Activated T-cell treated with anti-CD3 and anti-CD28 coated beads, Interleukin-2, amount 50 U/mL, for 72 hours (primary cell): Measurements from ENCODE around the gene UBAP1. TPM values are rescaled to one million over a fixed set of nuclear protein-coding genes. Genes with fewer than 3 reads are reported as not detected.
"Not testable (repeated sequence)": the region's sequence is repeated elsewhere in the genome, so short reads cannot be mapped to it uniquely, and the experiment has no call there.

ENCODE experiments used
- ATAC-seq, 2 donors: fragments of 150-1000 bp; cut with Tn5 transposase; replicated peaks in 1 of 2; 2 replicates each; pipeline ENCODE4 v1.10.0; 2021; ENCODE audit warnings: moderate library complexity in 2 of 2, mild to moderate bottlenecking in 1 of 2
- DNase-seq, 2 donors: peaks; one replicate each; pipeline ENCODE4 v3.0.0; 2021 to 2022; ENCODE audit warnings: mixed read lengths in 1 of 2
- H3K27ac Mint-ChIP-seq: one replicate; pipeline ENCODE4 v1.8.0; 2022; ENCODE audit warnings: mild to moderate bottlenecking, moderate library complexity, mixed read lengths
- H3K27me3 Mint-ChIP-seq: one replicate; pipeline ENCODE4 v1.8.0; 2022; ENCODE audit warnings: low read depth, mixed read lengths
- H3K36me3 Mint-ChIP-seq, 2 donors: one replicate each; pipeline ENCODE4 v1.8.0; 2022; ENCODE audit warnings: mixed read lengths in 2 of 2, mild to moderate bottlenecking in 1 of 2; ENCODE audit not compliant: insufficient read depth in 2 of 2
- H3K4me1 Mint-ChIP-seq: one replicate; pipeline ENCODE4 v1.8.0; 2022; ENCODE audit warnings: low read depth, mixed read lengths
- H3K4me3 Mint-ChIP-seq, 2 donors: one replicate each; pipeline ENCODE4 v1.8.0; 2022; ENCODE audit warnings: mild to moderate bottlenecking in 2 of 2, mixed read lengths in 2 of 2, moderate library complexity in 2 of 2
- H3K9me3 Mint-ChIP-seq, 2 donors: one replicate each; pipeline ENCODE4 v1.8.0; 2022; ENCODE audit warnings: mixed read lengths in 2 of 2
- total RNA-seq, 2 donors: library from RNA; stranded (reverse); gene quantifications; one replicate each; pipeline ENCODE4 v1.2.3, GENCODE V29; 2022

The UBAP1 gene
- total RNA-seq, 2 donors from 2014 or later, result 36.4 to 37.5 TPM

DNA sequence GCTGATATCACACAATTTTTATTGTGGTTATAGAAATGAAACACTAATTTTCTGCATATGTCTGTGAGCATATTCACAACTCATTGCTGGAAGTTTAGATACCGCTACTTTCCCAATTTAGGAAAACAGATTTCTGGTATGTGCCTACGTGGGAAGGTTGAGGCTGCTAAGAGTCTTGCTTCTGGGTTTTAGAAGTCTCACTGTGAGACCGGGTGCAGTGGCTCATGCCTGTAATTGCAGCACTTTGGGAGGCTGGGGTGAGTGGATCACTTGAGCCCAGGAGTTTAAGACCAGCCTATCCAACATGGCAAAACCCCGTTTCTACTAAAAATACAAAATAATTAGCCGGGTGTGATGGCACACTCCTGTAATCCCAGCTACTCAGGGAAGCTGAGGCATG, 39.6 kb downstream of the UBAP1 start:
- Mint-ChIP-seq H3K4me1 (peaks cover 8% of the 10 kb centered on the region), H3K4me3 (no peak overlapping the region), H3K27ac (no peak overlapping the region), H3K27me3 (no peaks in the 10 kb centered on the region), H3K36me3 (peaks cover 0 to 4% of the 10 kb centered on the region in 2 donors), H3K9me3 (no peaks in the 10 kb centered on the region)
- ATAC-seq, result no peak
- no peak for DNase-seq

- H3K27ac Mint-ChIP-seq, result no peak overlapping the region
- peaks cover 8% of the 10 kb centered on the region for H3K4me1 Mint-ChIP-seq
- DNase-seq (no peak), ATAC-seq (no peak)
- no peak overlapping the region for H3K4me3 Mint-ChIP-seq
- H3K36me3 Mint-ChIP-seq, result peaks cover 0 to 4% of the 10 kb centered on the region in 2 donors
- no peaks in the 10 kb centered on the region for H3K9me3 Mint-ChIP-seq
- no peaks in the 10 kb centered on the region for H3K27me3 Mint-ChIP-seq
Observed at GRCh38 chr9:34219421-34219820, 40.6 kb downstream of the UBAP1 start.

DNA sequence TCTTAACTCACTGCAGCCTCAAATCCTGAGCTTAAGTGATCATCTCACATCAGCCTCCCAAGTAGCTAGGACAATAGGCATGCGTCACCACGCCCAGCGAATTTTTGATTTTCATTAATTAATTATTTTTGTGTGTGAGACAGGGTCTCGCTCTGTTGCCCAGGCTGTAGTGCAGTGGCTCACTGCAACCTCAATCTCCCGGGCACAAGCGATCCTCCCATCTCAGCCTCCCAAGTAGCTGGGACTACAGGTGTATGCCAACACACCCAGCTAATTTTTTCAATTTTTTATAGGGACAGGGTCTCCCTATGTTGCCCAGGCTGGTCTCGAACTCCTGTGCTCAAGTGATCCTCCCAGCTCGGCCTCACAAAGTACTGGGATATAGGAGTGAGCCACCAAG, 41.4 kb downstream of the UBAP1 start:
- no peak overlapping the region for H3K4me3 Mint-ChIP-seq
- ATAC-seq (no peak), DNase-seq (no peak)
- H3K4me1 Mint-ChIP-seq, result peaks cover 8% of the 10 kb centered on the region
- H3K9me3 Mint-ChIP-seq, result no peaks in the 10 kb centered on the region
- H3K36me3 Mint-ChIP-seq, result peaks cover 0 to 4% of the 10 kb centered on the region in 2 donors
- no peaks in the 10 kb centered on the region for H3K27me3 Mint-ChIP-seq
- peak overlapping the region; percentile 28 for H3K27ac Mint-ChIP-seq

DNA sequence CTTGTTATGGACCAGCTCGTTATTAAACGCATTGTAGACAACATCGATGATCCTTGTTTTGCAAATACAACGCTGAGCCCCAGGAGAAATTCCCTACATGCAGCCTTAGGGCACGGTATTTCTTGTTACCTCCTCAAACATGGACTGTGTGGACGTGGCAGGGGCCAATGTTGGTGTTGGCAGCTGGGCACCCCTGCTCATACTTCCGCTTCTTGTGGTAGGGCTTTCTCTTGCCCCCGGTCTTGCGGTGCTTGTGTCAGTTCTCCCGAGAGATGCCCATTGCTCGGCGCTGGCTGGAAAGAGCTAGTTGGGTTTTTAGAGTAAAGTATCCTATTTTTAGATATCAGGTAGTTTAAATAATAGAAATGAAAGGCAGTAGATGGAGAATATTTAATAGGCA, 45.5 kb downstream of the UBAP1 start:
- Mint-ChIP-seq H3K9me3 (no peaks in the 10 kb centered on the region), H3K4me1 (peaks cover 8% of the 10 kb centered on the region), H3K36me3 (peaks cover 0 to 5% of the 10 kb centered on the region in 2 donors), H3K27me3 (no peaks in the 10 kb centered on the region), H3K4me3 (no peak overlapping the region), H3K27ac (peak overlapping the region; percentile 66)
- ATAC-seq, result no peak
- DNase-seq, result no peak

DNA sequence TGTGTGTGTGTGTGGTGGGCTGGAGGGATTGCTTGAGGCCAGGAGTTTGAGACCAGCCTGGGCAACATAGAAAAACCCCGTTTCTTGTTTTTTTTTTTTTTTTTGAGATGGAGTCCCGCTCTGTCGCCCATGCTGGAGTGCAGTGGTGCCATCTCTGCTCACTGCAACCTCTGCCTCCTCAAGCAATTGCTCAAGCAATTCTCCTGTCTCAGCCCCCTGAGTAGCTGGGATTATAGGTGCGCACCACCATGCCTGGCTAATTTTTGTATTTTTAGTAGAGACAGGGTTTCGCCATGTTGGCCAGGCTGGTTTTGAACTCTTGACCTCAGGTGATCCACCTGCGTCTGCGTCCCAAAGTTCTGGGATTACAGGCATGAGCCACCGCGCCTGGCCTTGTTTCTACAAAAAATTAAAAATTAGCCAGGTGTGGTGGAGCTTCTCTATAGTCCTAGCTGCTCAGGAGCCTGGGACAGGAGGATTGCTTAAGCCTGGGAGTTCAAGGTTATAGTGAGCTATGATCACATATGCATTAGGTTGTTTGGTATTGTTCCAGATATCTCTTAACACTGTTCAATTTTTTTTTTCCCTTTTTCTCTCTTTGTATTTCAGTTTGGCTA, 47.4 kb downstream of the UBAP1 start:
- H3K4me1 Mint-ChIP-seq, ATAC-seq, H3K27me3 Mint-ChIP-seq, H3K36me3 Mint-ChIP-seq, H3K9me3 Mint-ChIP-seq, H3K27ac Mint-ChIP-seq, DNase-seq, H3K4me3 Mint-ChIP-seq: not testable (repeated sequence)

DNA sequence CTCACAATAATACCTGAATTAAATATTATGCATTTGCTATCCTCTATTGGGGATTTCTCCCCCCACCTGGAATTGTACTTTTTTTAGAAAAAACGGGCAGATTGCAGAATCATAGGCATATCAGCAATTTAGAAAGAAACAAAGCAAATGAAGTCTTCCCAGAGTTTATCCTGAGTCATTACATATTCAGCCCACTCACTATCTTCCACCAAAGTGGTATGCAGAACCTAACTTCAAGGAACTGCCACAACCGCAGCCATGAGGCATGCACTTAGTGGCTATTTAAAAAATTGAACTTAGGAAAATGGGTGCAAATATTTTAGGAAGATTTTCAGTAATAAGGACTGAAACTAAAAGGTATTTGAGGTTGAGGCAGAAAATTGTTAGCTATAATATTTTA, 48.6 kb downstream of the UBAP1 start:
- no peak overlapping the region for H3K27ac Mint-ChIP-seq
- no peaks in the 10 kb centered on the region for H3K27me3 Mint-ChIP-seq
- DNase-seq (no peak), ATAC-seq (no peak)
- H3K4me1 Mint-ChIP-seq, result peaks cover 3% of the 10 kb centered on the region
- H3K4me3 Mint-ChIP-seq, result no peak overlapping the region
- H3K36me3 Mint-ChIP-seq, result peaks cover 0 to 5% of the 10 kb centered on the region in 2 donors
- H3K9me3 Mint-ChIP-seq, result no peaks in the 10 kb centered on the region

DNA sequence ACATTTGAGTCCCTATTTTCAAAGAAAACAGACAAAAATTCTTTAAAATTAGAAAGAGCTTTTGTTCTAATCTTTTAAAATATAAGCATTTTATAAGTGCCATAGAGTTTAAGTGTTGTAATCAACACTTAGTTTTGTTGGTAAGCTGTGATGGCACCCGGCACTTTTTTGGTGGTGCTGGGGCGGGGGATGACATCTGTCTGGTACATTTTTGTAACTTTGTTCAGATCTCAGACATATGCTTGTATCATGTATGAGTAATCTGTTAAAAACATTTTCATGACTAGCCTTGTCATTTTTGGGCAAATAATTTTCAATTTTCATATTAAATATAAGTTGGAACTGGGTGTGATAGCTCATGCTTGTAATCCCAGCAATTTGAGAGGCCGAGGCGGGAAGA, 51.7 kb downstream of the UBAP1 start:
- ATAC-seq (no peak), DNase-seq (no peak)
- peaks cover 0 to 6% of the 10 kb centered on the region in 2 donors for H3K36me3 Mint-ChIP-seq
- no peak overlapping the region for H3K27ac Mint-ChIP-seq
- H3K4me1 Mint-ChIP-seq, result no peaks in the 10 kb centered on the region
- no peak overlapping the region for H3K4me3 Mint-ChIP-seq
- no peaks in the 10 kb centered on the region for H3K9me3 Mint-ChIP-seq
- H3K27me3 Mint-ChIP-seq, result no peaks in the 10 kb centered on the region

- DNase-seq (no peak), ATAC-seq (no peak)
- H3K36me3 Mint-ChIP-seq, result peaks cover 5 to 12% of the 10 kb centered on the region in 2 donors
- no peak overlapping the region for H3K4me3 Mint-ChIP-seq
- H3K27me3 Mint-ChIP-seq, result no peaks in the 10 kb centered on the region
- no peaks in the 10 kb centered on the region for H3K4me1 Mint-ChIP-seq
- no peak overlapping the region for H3K27ac Mint-ChIP-seq
- H3K9me3 Mint-ChIP-seq, result no peaks in the 10 kb centered on the region
Observed at GRCh38 chr9:34232201-34232600, 53.4 kb downstream of the UBAP1 start.

- peak overlapping the region; percentile 68 for H3K27ac Mint-ChIP-seq
- ATAC-seq, result no peak
Observed at GRCh38 chr9:34233672-34234071, 54.8 kb downstream of the UBAP1 start.

GRCh38 chr9:34237836-34238235, 59.0 kb downstream of the UBAP1 start:
- Mint-ChIP-seq H3K27ac (no peak overlapping the region), H3K36me3 (peaks cover 8 to 31% of the 10 kb centered on the region in 2 donors), H3K27me3 (no peaks in the 10 kb centered on the region), H3K4me3 (no peak overlapping the region), H3K9me3 (no peaks in the 10 kb centered on the region), H3K4me1 (peaks cover 4% of the 10 kb centered on the region)
- ATAC-seq (no peak), DNase-seq (no peak)

More at GRCh38 chr9:34233672-34234071, 54.8 kb downstream of the UBAP1 start:
- Mint-ChIP-seq H3K27me3 (no peaks in the 10 kb centered on the region), H3K4me3 (no peak overlapping the region), H3K36me3 (peaks cover 5 to 18% of the 10 kb centered on the region in 2 donors), H3K4me1 (no peaks in the 10 kb centered on the region), H3K9me3 (no peaks in the 10 kb centered on the region)
- no peak for DNase-seq

GRCh38 chr9:34240006-34240405, 61.2 kb downstream of the UBAP1 start:
- no peak overlapping the region for H3K4me3 Mint-ChIP-seq
- H3K27me3 Mint-ChIP-seq, result no peaks in the 10 kb centered on the region
- DNase-seq (no peak), ATAC-seq (no peak)
- peak overlapping the region; percentile 60 for H3K27ac Mint-ChIP-seq
- no peaks in the 10 kb centered on the region for H3K9me3 Mint-ChIP-seq
- H3K36me3 Mint-ChIP-seq, result peaks cover 8 to 30% of the 10 kb centered on the region in 2 donors
- peaks cover 8% of the 10 kb centered on the region for H3K4me1 Mint-ChIP-seq

GRCh38 chr9:34242830-34243229, 64.0 kb downstream of the UBAP1 start:
- Mint-ChIP-seq H3K36me3 (peaks cover 3 to 21% of the 10 kb centered on the region in 2 donors), H3K9me3 (no peaks in the 10 kb centered on the region)

GRCh38 chr9:34245212-34245611, 66.4 kb downstream of the UBAP1 start:
- H3K27me3 Mint-ChIP-seq, H3K9me3 Mint-ChIP-seq, H3K4me1 Mint-ChIP-seq, ATAC-seq, DNase-seq, H3K4me3 Mint-ChIP-seq, H3K27ac Mint-ChIP-seq: not testable (repeated sequence)
- H3K36me3 Mint-ChIP-seq, result peaks cover 3 to 20% of the 10 kb centered on the region in 2 donors

More at GRCh38 chr9:34242830-34243229, 64.0 kb downstream of the UBAP1 start:
- peaks cover 8% of the 10 kb centered on the region for H3K4me1 Mint-ChIP-seq
- H3K27ac Mint-ChIP-seq, result no peak overlapping the region
- DNase-seq (no peak), ATAC-seq (no peak)
- no peak overlapping the region for H3K4me3 Mint-ChIP-seq
- H3K27me3 Mint-ChIP-seq, result no peaks in the 10 kb centered on the region

GRCh38 chr9:34246453-34246852, 67.6 kb downstream of the UBAP1 start:
- DNase-seq (no peak), ATAC-seq (no peak)
- Mint-ChIP-seq H3K27me3 (no peaks in the 10 kb centered on the region), H3K4me3 (no peak overlapping the region), H3K27ac (no peak overlapping the region), H3K4me1 (peaks cover 4% of the 10 kb centered on the region), H3K9me3 (no peaks in the 10 kb centered on the region), H3K36me3 (peaks cover 3 to 16% of the 10 kb centered on the region in 2 donors)
